Measurements from ENCODE around the gene SBNO2. TPM values are rescaled to one million over a fixed set of nuclear protein-coding genes. Genes with fewer than 3 reads are reported as not detected.

SBNO2 gene
- polyA plus RNA-seq, 2 donors: 43.1 to 56.5 TPM

GRCh38 chr19:1161716-1162115, 12.4 kb downstream of the SBNO2 start:
- Histone ChIP-seq H3K27me3 (ENCODE audit: control insufficient read depth in 1 of 2, insufficient read depth in 2 of 2, low read length in 2 of 2) (no peaks in the 10 kb centered on the region), H3K9me3 (ENCODE audit: control insufficient read depth in 2 of 2, insufficient read depth in 1 of 2, low read depth in 1 of 2, low read length in 1 of 2) (no peaks in the 10 kb centered on the region), H3K36me3 (ENCODE audit: control insufficient read depth in 2 of 2, insufficient read depth in 2 of 2, low read length in 1 of 2) (peaks cover 0 to 18% of the 10 kb centered on the region in 2 donors), H3K4me1 (ENCODE audit: control insufficient read depth in 2 of 2, insufficient read depth in 2 of 2, low read length in 1 of 2) (peaks cover 0 to 12% of the 10 kb centered on the region in 2 donors), H3K27ac (ENCODE audit: low read depth in 2 of 2, low read length in 1 of 2) (peak overlapping the region; percentile 51 to 76), H3K4me3 (ENCODE audit: low read depth in 1 of 2, low read length in 2 of 2) (no peak overlapping the region)
- 37 to 44% methylated on average over 14 to 16 of the region's 18 CpGs for WGBS, 2 donors

GRCh38 chr19:1159864-1160595, 14.0 kb downstream of the SBNO2 start:
- H3K4me1 ChIP-seq (ENCODE audit: control insufficient read depth in 2 of 2, insufficient read depth in 2 of 2, low read length in 1 of 2): peaks cover 5 to 24% of the 10 kb centered on the region in 2 donors
- no peak overlapping the region for H3K27ac ChIP-seq (ENCODE audit: low read depth in 2 of 2, low read length in 1 of 2)
- WGBS, 2 donors: 82 to 87% methylated on average over 28 to 31 of the region's 31 CpGs
- H3K4me3 ChIP-seq (ENCODE audit: low read depth in 1 of 2, low read length in 2 of 2): no peak overlapping the region
- H3K27me3 ChIP-seq (ENCODE audit: control insufficient read depth in 1 of 2, insufficient read depth in 2 of 2, low read length in 2 of 2): no peaks in the 10 kb centered on the region
- H3K36me3 ChIP-seq (ENCODE audit: control insufficient read depth in 2 of 2, insufficient read depth in 2 of 2, low read length in 1 of 2): peaks cover 0 to 14% of the 10 kb centered on the region in 2 donors
- no peaks in the 10 kb centered on the region for H3K9me3 ChIP-seq (ENCODE audit: control insufficient read depth in 2 of 2, insufficient read depth in 1 of 2, low read depth in 1 of 2, low read length in 1 of 2)

GRCh38 chr19:1158885-1159448, 15.1 kb downstream of the SBNO2 start:
- H3K36me3 ChIP-seq (ENCODE audit: control insufficient read depth in 2 of 2, insufficient read depth in 2 of 2, low read length in 1 of 2): peaks cover 0 to 14% of the 10 kb centered on the region in 2 donors
- no peaks in the 10 kb centered on the region for H3K9me3 ChIP-seq (ENCODE audit: control insufficient read depth in 2 of 2, insufficient read depth in 1 of 2, low read depth in 1 of 2, low read length in 1 of 2)
- H3K4me3 ChIP-seq (ENCODE audit: low read depth in 1 of 2, low read length in 2 of 2): no peak overlapping the region
- 91 to 92% methylated on average over 32 of the region's 32 CpGs for WGBS, 2 donors
- H3K27me3 ChIP-seq (ENCODE audit: control insufficient read depth in 1 of 2, insufficient read depth in 2 of 2, low read length in 2 of 2): no peaks in the 10 kb centered on the region
- H3K27ac ChIP-seq (ENCODE audit: low read depth in 2 of 2, low read length in 1 of 2): no peak overlapping the region
- peaks cover 10 to 32% of the 10 kb centered on the region in 2 donors for H3K4me1 ChIP-seq (ENCODE audit: control insufficient read depth in 2 of 2, insufficient read depth in 2 of 2, low read length in 1 of 2)

- H3K4me3 ChIP-seq (ENCODE audit: low read depth in 1 of 2, low read length in 2 of 2): no peak overlapping the region
- peaks cover 0 to 16% of the 10 kb centered on the region in 2 donors for H3K36me3 ChIP-seq (ENCODE audit: control insufficient read depth in 2 of 2, insufficient read depth in 2 of 2, low read length in 1 of 2)
- WGBS, 2 donors: 92 to 93% methylated on average over 68 to 69 of the region's 69 CpGs
- H3K27ac ChIP-seq (ENCODE audit: low read depth in 2 of 2, low read length in 1 of 2): no peak overlapping the region
- no peaks in the 10 kb centered on the region for H3K27me3 ChIP-seq (ENCODE audit: control insufficient read depth in 1 of 2, insufficient read depth in 2 of 2, low read length in 2 of 2)
- peaks cover 10 to 32% of the 10 kb centered on the region in 2 donors for H3K4me1 ChIP-seq (ENCODE audit: control insufficient read depth in 2 of 2, insufficient read depth in 2 of 2, low read length in 1 of 2)
- no peaks in the 10 kb centered on the region for H3K9me3 ChIP-seq (ENCODE audit: control insufficient read depth in 2 of 2, insufficient read depth in 1 of 2, low read depth in 1 of 2, low read length in 1 of 2)
Observed at GRCh38 chr19:1157931-1158884, 15.9 kb downstream of the SBNO2 start.

- H3K4me1 ChIP-seq (ENCODE audit: control insufficient read depth in 2 of 2, insufficient read depth in 2 of 2, low read length in 1 of 2): peaks cover 10 to 32% of the 10 kb centered on the region in 2 donors
- H3K9me3 ChIP-seq (ENCODE audit: control insufficient read depth in 2 of 2, insufficient read depth in 1 of 2, low read depth in 1 of 2, low read length in 1 of 2): no peaks in the 10 kb centered on the region
- H3K27ac ChIP-seq (ENCODE audit: low read depth in 2 of 2, low read length in 1 of 2): peak overlapping the region in 1 of 2 donors; percentile 97
- H3K4me3 ChIP-seq (ENCODE audit: low read depth in 1 of 2, low read length in 2 of 2): no peak overlapping the region
- H3K27me3 ChIP-seq (ENCODE audit: control insufficient read depth in 1 of 2, insufficient read depth in 2 of 2, low read length in 2 of 2): no peaks in the 10 kb centered on the region
- WGBS, 2 donors: 91 to 92% methylated on average over 46 of the region's 46 CpGs
- peaks cover 0 to 20% of the 10 kb centered on the region in 2 donors for H3K36me3 ChIP-seq (ENCODE audit: control insufficient read depth in 2 of 2, insufficient read depth in 2 of 2, low read length in 1 of 2)
Observed at GRCh38 chr19:1156830-1157615, 17.0 kb downstream of the SBNO2 start.

- Histone ChIP-seq H3K4me3 (ENCODE audit: low read depth in 1 of 2, low read length in 2 of 2) (no peak overlapping the region), H3K27ac (ENCODE audit: low read depth in 2 of 2, low read length in 1 of 2) (peak overlapping the region in 1 of 2 donors; percentile 97), H3K4me1 (ENCODE audit: control insufficient read depth in 2 of 2, insufficient read depth in 2 of 2, low read length in 1 of 2) (peaks cover 10 to 32% of the 10 kb centered on the region in 2 donors), H3K27me3 (ENCODE audit: control insufficient read depth in 1 of 2, insufficient read depth in 2 of 2, low read length in 2 of 2) (no peaks in the 10 kb centered on the region), H3K36me3 (ENCODE audit: control insufficient read depth in 2 of 2, insufficient read depth in 2 of 2, low read length in 1 of 2) (peaks cover 0 to 22% of the 10 kb centered on the region in 2 donors), H3K9me3 (ENCODE audit: control insufficient read depth in 2 of 2, insufficient read depth in 1 of 2, low read depth in 1 of 2, low read length in 1 of 2) (no peaks in the 10 kb centered on the region)
- 69 to 75% methylated on average over 23 to 24 of the region's 24 CpGs for whole genome bisulfite sequencing, 2 donors
Observed at GRCh38 chr19:1156305-1156801, 17.7 kb downstream of the SBNO2 start.

GRCh38 chr19:1155352-1156304, 18.4 kb downstream of the SBNO2 start:
- Histone ChIP-seq H3K36me3 (ENCODE audit: control insufficient read depth in 2 of 2, insufficient read depth in 2 of 2, low read length in 1 of 2) (peaks cover 0 to 26% of the 10 kb centered on the region in 2 donors), H3K4me1 (ENCODE audit: control insufficient read depth in 2 of 2, insufficient read depth in 2 of 2, low read length in 1 of 2) (peaks cover 10 to 34% of the 10 kb centered on the region in 2 donors), H3K9me3 (ENCODE audit: control insufficient read depth in 2 of 2, insufficient read depth in 1 of 2, low read depth in 1 of 2, low read length in 1 of 2) (no peaks in the 10 kb centered on the region), H3K27me3 (ENCODE audit: control insufficient read depth in 1 of 2, insufficient read depth in 2 of 2, low read length in 2 of 2) (no peaks in the 10 kb centered on the region), H3K4me3 (ENCODE audit: low read depth in 1 of 2, low read length in 2 of 2) (no peak overlapping the region), H3K27ac (ENCODE audit: low read depth in 2 of 2, low read length in 1 of 2) (peak overlapping the region; percentile 97 to 98)
- WGBS, 2 donors: 61 to 69% methylated on average over 27 to 29 of the region's 29 CpGs

- peaks cover 10 to 39% of the 10 kb centered on the region in 2 donors for H3K4me1 ChIP-seq (ENCODE audit: control insufficient read depth in 2 of 2, insufficient read depth in 2 of 2, low read length in 1 of 2)
- H3K4me3 ChIP-seq (ENCODE audit: low read depth in 1 of 2, low read length in 2 of 2): peak overlapping the region; percentile 12 to 19
- 24 to 41% methylated on average over 29 to 32 of the region's 32 CpGs for WGBS, 2 donors
- no peaks in the 10 kb centered on the region for H3K27me3 ChIP-seq (ENCODE audit: control insufficient read depth in 1 of 2, insufficient read depth in 2 of 2, low read length in 2 of 2)
- peak overlapping the region; percentile 97 to 98 for H3K27ac ChIP-seq (ENCODE audit: low read depth in 2 of 2, low read length in 1 of 2)
- H3K9me3 ChIP-seq (ENCODE audit: control insufficient read depth in 2 of 2, insufficient read depth in 1 of 2, low read depth in 1 of 2, low read length in 1 of 2): no peaks in the 10 kb centered on the region
- H3K36me3 ChIP-seq (ENCODE audit: control insufficient read depth in 2 of 2, insufficient read depth in 2 of 2, low read length in 1 of 2): peaks cover 0 to 23% of the 10 kb centered on the region in 2 donors
Observed at GRCh38 chr19:1154731-1155351, 19.2 kb downstream of the SBNO2 start.

Measured in esophagus (tissue), 2 donors.